NCI-H128 (cell line): ENCODE results near the gene PSEN1.
"Not testable (repeated sequence)": the region's sequence is repeated elsewhere in the genome, so short reads cannot be mapped to it uniquely, and the experiment has no call there.

Source experiments
- DNase-seq: peaks from one replicate; lab custom pipeline; 2025; ENCODE audit not compliant: unreplicated experiment; lab: John Stamatoyannopoulos, UW

The PSEN1 gene

GRCh38 chr14:73162251-73162650 is 25.9 kb downstream of the PSEN1 start:
- no peak for DNase-seq

- no peak for DNase-seq
Measured at GRCh38 chr14:73166399-73166798, 30.1 kb downstream of the PSEN1 start.

- DNase-seq = no peak
Measured at GRCh38 chr14:73167727-73168126, 31.4 kb downstream of the PSEN1 start.

GRCh38 chr14:73168274-73168673 is 32.0 kb downstream of the PSEN1 start:
- no peak for DNase-seq

- no peak for DNase-seq
Measured at GRCh38 chr14:73168691-73169090, 32.4 kb downstream of the PSEN1 start.

GRCh38 chr14:73169855-73170254 is 33.5 kb downstream of the PSEN1 start:
- DNase-seq = not testable (repeated sequence)

GRCh38 chr14:73170686-73171085 is 34.4 kb downstream of the PSEN1 start:
- no peak for DNase-seq

- DNase-seq = no peak
Measured at GRCh38 chr14:73172500-73172899, 36.2 kb downstream of the PSEN1 start.

GRCh38 chr14:73173092-73173735 is 36.9 kb downstream of the PSEN1 start:
- DNase-seq = no peak

- no peak for DNase-seq
Measured at GRCh38 chr14:73176685-73177084, 40.4 kb downstream of the PSEN1 start.

GRCh38 chr14:73180385-73180805 is 44.1 kb downstream of the PSEN1 start:
- DNase-seq = no peak

- not testable (repeated sequence) for DNase-seq
Measured at GRCh38 chr14:73180969-73181368, 44.7 kb downstream of the PSEN1 start.

- DNase-seq = no peak
Measured at GRCh38 chr14:73188501-73188911, 52.2 kb downstream of the PSEN1 start.

- no peak for DNase-seq
Measured at GRCh38 chr14:73189651-73190050, 53.3 kb downstream of the PSEN1 start.

- no peak for DNase-seq
Measured at GRCh38 chr14:73191441-73191840, 55.1 kb downstream of the PSEN1 start.

- DNase-seq = not testable (repeated sequence)
Measured at GRCh38 chr14:73194306-73194705, 58.0 kb downstream of the PSEN1 start.

- DNase-seq = no peak
Measured at GRCh38 chr14:73198253-73198652, 61.9 kb downstream of the PSEN1 start.

- DNase-seq = no peak
Measured at GRCh38 chr14:73203527-73203926, 67.2 kb downstream of the PSEN1 start.

- DNase-seq = no peak
Measured at GRCh38 chr14:73207615-73208014, 71.3 kb downstream of the PSEN1 start.

- no peak for DNase-seq
Measured at GRCh38 chr14:73208390-73208789, 72.1 kb downstream of the PSEN1 start.

GRCh38 chr14:73208846-73209245 is 72.5 kb downstream of the PSEN1 start:
- DNase-seq = no peak

GRCh38 chr14:73209953-73210352 is 73.6 kb downstream of the PSEN1 start:
- DNase-seq = no peak
